Stimulated activated CD4-positive, alpha-beta T cell treated with anti-CD3 and anti-CD28 coated beads, Interleukin-2, amount 100 ng/mL, for 24 hours (primary cell): Measurements from ENCODE around the gene NKAIN2.

Experiments
- DNase-seq, 2 donors: peaks; one replicate each; pipeline ENCODE4 v3.0.0-alpha.2; 2020

Gene NKAIN2

GRCh38 chr6:124795643-124796463, 992.2 kb downstream of the NKAIN2 start:
- peak in 1 of 2 donors; percentile 2 for DNase-seq

- no peak for DNase-seq
Measured at GRCh38 chr6:124796464-124796970, 992.9 kb downstream of the NKAIN2 start.

GRCh38 chr6:124797224-124797623, 993.6 kb downstream of the NKAIN2 start:
- no peak for DNase-seq

- DNase-seq, result no peak
Measured at GRCh38 chr6:124798942-124799496, 995.4 kb downstream of the NKAIN2 start.

GRCh38 chr6:124799638-124800037, 996.0 kb downstream of the NKAIN2 start:
- no peak for DNase-seq

- no peak for DNase-seq
Measured at GRCh38 chr6:124800222-124800621, 996.6 kb downstream of the NKAIN2 start.

- DNase-seq, result no peak
Measured at GRCh38 chr6:124812067-124812466, 1008.4 kb downstream of the NKAIN2 start.

- DNase-seq, result no peak
Measured at GRCh38 chr6:124819346-124819745, 1015.7 kb downstream of the NKAIN2 start.

GRCh38 chr6:124822204-124822613, 1018.5 kb downstream of the NKAIN2 start:
- no peak for DNase-seq

- DNase-seq, result no peak
Measured at GRCh38 chr6:124822721-124823120, 1019.1 kb downstream of the NKAIN2 start.

GRCh38 chr6:124823240-124824111, 1019.8 kb downstream of the NKAIN2 start:
- no peak for DNase-seq

- DNase-seq, result no peak
Measured at GRCh38 chr6:124825564-124825963, 1021.9 kb downstream of the NKAIN2 start.

- no peak for DNase-seq
Measured at GRCh38 chr6:124829822-124830221, 1026.2 kb downstream of the NKAIN2 start.

- DNase-seq, result no peak
Measured at GRCh38 chr6:124830506-124830905, 1026.8 kb downstream of the NKAIN2 start.

GRCh38 chr6:124854338-124854922, 1050.8 kb downstream of the NKAIN2 start:
- no peak for DNase-seq

GRCh38 chr6:124857746-124858145, 1054.1 kb downstream of the NKAIN2 start:
- no peak for DNase-seq

GRCh38 chr6:124858564-124858963, 1054.9 kb downstream of the NKAIN2 start:
- no peak for DNase-seq

- DNase-seq, result no peak
Measured at GRCh38 chr6:124859366-124859765, 1055.7 kb downstream of the NKAIN2 start.

GRCh38 chr6:124866040-124866439, 1062.4 kb downstream of the NKAIN2 start:
- DNase-seq, result no peak

- no peak for DNase-seq
Measured at GRCh38 chr6:124867121-124867520, 1063.5 kb downstream of the NKAIN2 start.

GRCh38 chr6:124868481-124868880, 1064.8 kb downstream of the NKAIN2 start:
- no peak for DNase-seq

- no peak for DNase-seq
Measured at GRCh38 chr6:124869416-124869815, 1065.8 kb downstream of the NKAIN2 start.
